Tibial nerve (tissue), 4 donors: Measurements from ENCODE around the gene SMAD3.

Source experiments
- CTCF ChIP-seq, 5 experiments: fragments of 200-600 bp in 3 of 5; fragments of 450-650 bp in 2 of 5; sonication (generic) in 3 of 5; IDR thresholded peaks; one replicate each; pipeline ENCODE4 v1.5.1; 2016 to 2019; ENCODE audit warnings: antibody characterized with exemption in 5 of 5, mild to moderate bottlenecking in 3 of 5, moderate library complexity in 2 of 5
- EP300 ChIP-seq, 2 donors: sonication (generic); formaldehyde crosslinking; IDR thresholded peaks; one replicate each; pipeline ENCODE4 v1.6.1; 2017; ENCODE audit warnings: antibody characterized with exemption in 2 of 2, mild to moderate bottlenecking in 1 of 2
- POLR2A ChIP-seq, 2 donors: fragments of 450-650 bp; IDR thresholded peaks; one replicate each; pipeline ENCODE4 v1.6.1; 2017; ENCODE audit warnings: antibody characterized with exemption in 2 of 2, mild to moderate bottlenecking in 2 of 2, moderate library complexity in 2 of 2

- TF ChIP-seq CTCF (IDR thresholded peaks at IDR 0.05) (no peak), EP300 (IDR thresholded peaks at IDR 0.05) (no peak), POLR2A (IDR thresholded peaks at IDR 0.05) (no peak)
These were observed 25.1 kb upstream of the SMAD3 start for GRCh38 chr15:67040277-67040676.
